Motor neuron (in vitro differentiated cells): ENCODE measurements around the gene TCEAL5. TPM values are rescaled to one million over a fixed set of nuclear protein-coding genes. Genes with fewer than 3 reads are reported as not detected.
"Not testable (repeated sequence)": the region's sequence is repeated elsewhere in the genome, so short reads cannot be mapped to it uniquely, and the experiment has no call there.

Experiments
- ATAC-seq, 8 experiments: fragments of 200-7000 bp; cut with Tn5 transposase; replicated peaks in 6 of 8; 2 replicates each; pipeline ENCODE4 v1.8.0; 2021; ENCODE audit warnings: mild to moderate bottlenecking in 8 of 8, moderate library complexity in 8 of 8
- H3K27ac ChIP-seq, 2 donors: fragments of 250-450 bp; sonication (Bioruptor Pico); 2 replicates each; pipeline ENCODE4 v1.9.0; 2021; ENCODE audit warnings: antibody characterized with exemption in 2 of 2, mild to moderate bottlenecking in 2 of 2, moderate library complexity in 1 of 2
- H3K4me1 ChIP-seq, 2 donors: fragments of 250-450 bp; sonication (Bioruptor Pico); replicated peaks in 1 of 2; 2 replicates each; pipeline ENCODE4 v1.6.1; 2021; ENCODE audit warnings: antibody characterized with exemption in 2 of 2, mild to moderate bottlenecking in 2 of 2, moderate library complexity in 1 of 2
- H3K4me3 ChIP-seq, 5 donors: fragments of 250-450 bp; sonication (Bioruptor Pico); 2 replicates each; pipeline ENCODE4 v1.9.0; 2021; ENCODE audit warnings: antibody characterized with exemption in 5 of 5, mild to moderate bottlenecking in 5 of 5, moderate library complexity in 4 of 5
- WGBS, 10 experiments: fragments of 450-650 bp; shearing (Covaris generic); methylation state at CpG; one replicate each; pipeline ENCODE4 v1.0.0; 2022; 5-methylcytosine and 5-hydroxymethylcytosine counted together
- in situ Hi-C, 9 experiments: fragments of 400-800 bp; cut with MboI; loops; one replicate each; pipeline ENCODE4 v1.15.0; 2021; ENCODE audit warnings: low sequenced_read_pairs in 9 of 9, low pct_unique_long_range_greater_than_20kb in 2 of 9; ENCODE audit not compliant: unreplicated experiment in 9 of 9
- total RNA-seq, 8 experiments: library from RNA; unstranded; fragments of 300-600 nt; gene quantifications; 2 replicates each; pipeline versions ENCODE4 v1.2.3 to v1.2.4, GENCODE V29; 2022

Gene TCEAL5
- total RNA-seq, 8 experiments from 2014 or later, result 0.87 to 47.2 (median 11.4) TPM

DNA sequence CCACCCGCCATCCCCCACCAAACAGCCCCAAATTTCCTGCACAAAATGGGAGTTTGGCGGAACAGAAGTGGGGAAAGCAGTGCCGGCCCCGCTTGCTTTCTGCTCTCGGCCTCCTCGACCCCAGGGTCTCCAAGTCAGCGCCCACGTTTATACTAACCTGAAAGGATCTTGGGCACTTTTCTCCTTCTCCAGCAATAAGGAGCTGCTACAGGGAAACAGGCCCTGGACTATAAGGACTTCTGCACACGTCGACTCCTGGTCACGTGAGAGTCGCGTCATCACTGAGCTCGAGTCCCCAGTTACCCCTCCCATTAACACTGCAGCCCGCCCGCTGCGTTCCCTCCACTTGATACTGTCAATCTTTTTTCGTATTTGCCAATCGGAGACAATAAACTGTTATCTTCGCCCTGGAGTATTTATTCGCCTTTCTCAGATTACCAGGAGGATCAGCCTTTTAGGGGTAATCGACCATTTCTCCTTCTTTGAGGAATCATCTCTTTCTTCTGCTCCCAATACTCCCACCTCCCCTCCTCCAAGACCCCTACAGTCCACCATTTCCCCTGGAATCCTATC lies 21.5 kb downstream of the TCEAL5 start, which contains the start of gene TCEAL8:
TCEAL8 (minus strand) TSS at position 235 of the 573 bp plus-strand sequence. CDS start 1,176 bp downstream, outside the sequence.
- Histone ChIP-seq H3K4me3 (peak within 1 kb of the TSS; percentile 56 to 89 (median 67)), H3K27ac (peak within 1 kb of the TSS; percentile 90 to 97), H3K4me1 (peaks cover 0 to 5% of the 10 kb centered on the region in 2 donors)
- ATAC-seq, result peak; percentile 88 to 95 (median 92)
- 0 to 17% (median 0%) methylated on average over 2 to 6 of the region's 22 CpGs; no CpG with 5 or more reads in 6 of the 10 experiments for WGBS, 10 experiments
- in situ Hi-C loops, result no loop called here

DNA sequence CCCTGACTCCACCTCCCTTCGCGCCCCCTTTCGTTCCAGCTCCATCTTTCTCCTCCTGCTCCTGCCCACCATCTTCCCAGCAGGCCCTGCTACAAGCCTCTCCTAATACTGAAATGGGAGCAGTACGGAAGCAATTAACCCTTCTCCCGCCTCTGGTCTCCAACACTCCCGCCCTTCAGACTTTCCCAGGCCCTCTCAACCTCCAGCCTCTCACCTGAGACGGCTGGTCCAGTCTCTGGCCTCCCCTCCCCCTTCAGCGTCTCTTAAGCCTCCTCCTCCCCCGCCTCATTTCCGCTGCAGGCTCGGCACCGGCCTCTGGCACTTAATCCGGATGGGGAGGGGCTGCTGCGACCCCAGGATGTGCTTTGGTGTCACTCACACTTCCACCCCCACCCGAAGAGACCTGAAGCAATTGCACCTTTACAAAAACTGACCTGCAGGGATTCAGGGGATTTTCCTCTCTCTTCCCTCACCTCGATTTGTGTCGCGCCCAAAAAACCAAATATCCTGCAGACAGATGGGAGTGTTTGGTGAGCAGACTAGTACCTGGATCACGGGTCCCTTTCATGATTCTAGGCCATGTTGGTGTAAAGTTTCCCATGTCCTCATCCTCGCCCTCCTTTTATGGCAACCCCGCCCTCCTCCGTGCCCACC lies 22.3 kb downstream of the TCEAL5 start:
- H3K4me1 ChIP-seq, result peaks cover 0 to 5% of the 10 kb centered on the region in 2 donors
- H3K27ac ChIP-seq, result peak overlapping the region; percentile 90 to 97
- peak; percentile 69 to 78 (median 73) for ATAC-seq
- in situ Hi-C loops, result no loop called here
- peak overlapping the region; percentile 56 to 89 (median 67) for H3K4me3 ChIP-seq
- WGBS, 10 experiments, result 0 to 32% (median 2%) methylated on average over 1 to 8 of the region's 22 CpGs; no CpG with 5 or more reads in 7 of the 10 experiments

DNA sequence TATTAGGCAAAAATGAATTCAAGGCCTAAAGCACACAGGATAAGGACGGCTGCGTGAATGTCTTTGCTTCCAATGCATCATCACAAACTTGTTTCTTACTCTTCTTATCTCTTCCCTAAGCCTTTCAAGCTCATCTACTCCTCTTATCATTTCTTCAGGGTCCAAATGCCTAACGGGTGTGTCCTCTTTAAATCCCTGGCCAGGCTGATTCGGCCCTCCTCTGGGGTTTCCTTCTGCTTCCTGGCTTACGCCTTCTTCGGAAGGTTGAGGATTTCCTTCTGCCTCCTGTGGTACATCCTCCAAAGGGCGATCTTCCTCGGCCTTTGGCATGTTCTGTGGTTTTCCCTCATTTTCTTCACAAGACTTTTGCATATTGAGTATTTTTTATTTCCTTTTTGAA lies 22.9 kb downstream of the TCEAL5 start:
- Histone ChIP-seq H3K4me3 (peak overlapping the region; percentile 56 to 89 (median 67)), H3K27ac (peak overlapping the region in 1 of 2 donors; percentile 97), H3K4me1 (peaks cover 0 to 5% of the 10 kb centered on the region in 2 donors)
- 6 to 100% (median 29%) methylated on average over 1 to 6 of the region's 8 CpGs; no CpG with 5 or more reads in 2 of the 10 experiments for WGBS, 10 experiments
- peak in 2 of 8 experiments; percentile 17 to 38 for ATAC-seq
- in situ Hi-C loops, result no loop called here

DNA sequence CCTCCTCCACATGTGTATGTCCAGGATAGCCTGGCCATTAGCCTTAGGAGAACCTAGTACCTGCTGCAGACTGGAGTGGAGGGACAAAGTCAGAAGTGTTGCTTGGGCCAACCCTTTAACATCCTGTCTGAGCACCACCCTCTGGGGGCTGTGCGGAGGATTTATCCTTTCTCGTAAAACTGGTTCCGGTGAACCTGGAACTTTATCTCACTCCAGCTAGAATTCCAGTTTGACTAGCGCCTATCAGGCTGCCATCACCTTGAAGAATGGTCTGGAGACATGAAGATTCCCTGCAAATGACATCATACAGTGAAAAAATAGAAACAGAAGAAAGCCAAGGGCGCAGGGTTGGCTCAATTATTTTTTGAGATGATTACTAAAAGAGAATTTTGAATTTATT lies 25.6 kb downstream of the TCEAL5 start:
- WGBS, 10 experiments, result 71 to 100% (median 98%) methylated on average over 1 to 5 of the region's 5 CpGs; no CpG with 5 or more reads in 6 of the 10 experiments
- in situ Hi-C loops, result no loop called here
- H3K4me1 ChIP-seq, result peaks cover 0 to 5% of the 10 kb centered on the region in 2 donors
- ATAC-seq, result no peak
- no peak overlapping the region for H3K4me3 ChIP-seq
- no peak overlapping the region for H3K27ac ChIP-seq

GRCh38 chrX:103249805-103250204 lies 26.7 kb downstream of the TCEAL5 start:
- Histone ChIP-seq H3K4me3 (no peak overlapping the region), H3K4me1 (peaks cover 0 to 5% of the 10 kb centered on the region in 2 donors), H3K27ac (no peak overlapping the region)
- no peak for ATAC-seq
- WGBS, 10 experiments, result 33 to 67% methylated on average over 1 of the region's 1 CpG; no CpG with 5 or more reads in 8 of the 10 experiments
- in situ Hi-C loops, result no loop called here

- Histone ChIP-seq H3K27ac (no peak overlapping the region), H3K4me1 (peaks cover 0 to 4% of the 10 kb centered on the region in 2 donors), H3K4me3 (no peak overlapping the region)
- in situ Hi-C loops, result no loop called here
- peak in 1 of 8 experiments; percentile 52 for ATAC-seq
Observed at GRCh38 chrX:103248553-103248952, 28.0 kb downstream of the TCEAL5 start.

DNA sequence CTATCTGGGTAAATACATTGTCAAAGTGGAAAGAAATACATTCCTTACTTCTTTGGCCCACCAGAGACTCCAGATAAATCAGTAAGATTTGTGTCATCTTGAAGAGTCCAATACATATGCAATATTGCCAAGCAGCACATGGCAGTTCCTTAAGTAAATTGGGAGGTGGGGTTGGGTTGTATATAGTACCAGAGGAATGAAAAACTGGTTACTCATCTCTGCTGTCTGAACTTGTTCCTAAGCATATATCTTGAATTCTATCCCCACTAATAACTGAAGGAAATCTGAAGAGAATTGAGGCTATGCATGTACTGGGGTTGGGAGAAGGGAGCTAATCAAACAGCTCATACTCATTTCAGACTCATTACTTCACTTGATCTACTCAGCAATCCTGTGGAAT lies 36.4 kb downstream of the TCEAL5 start:
- no peaks in the 10 kb centered on the region for H3K4me1 ChIP-seq
- H3K27ac ChIP-seq, result no peak overlapping the region
- H3K4me3 ChIP-seq, result no peak overlapping the region
- ATAC-seq, result no peak
- in situ Hi-C loops, result no loop called here

- 0% methylated on average over 1 of the region's 1 CpG; no CpG with 5 or more reads in 9 of the 10 experiments for WGBS, 10 experiments
- no peak overlapping the region for H3K27ac ChIP-seq
- in situ Hi-C loops, result no loop called here
- no peak overlapping the region for H3K4me3 ChIP-seq
- H3K4me1 ChIP-seq, result no peaks in the 10 kb centered on the region
- no peak for ATAC-seq
Observed at GRCh38 chrX:103236296-103236695, 40.3 kb downstream of the TCEAL5 start.

GRCh38 chrX:103235608-103236007 lies 40.9 kb downstream of the TCEAL5 start:
- H3K4me1 ChIP-seq, ATAC-seq, H3K4me3 ChIP-seq, H3K27ac ChIP-seq, in situ Hi-C loops: not testable (repeated sequence)
- 25 to 100% (median 72%) methylated on average over 1 to 2 of the region's 2 CpGs; no CpG with 5 or more reads in 4 of the 10 experiments for WGBS, 10 experiments

- Histone ChIP-seq H3K4me1 (no peaks in the 10 kb centered on the region), H3K27ac (no peak overlapping the region), H3K4me3 (no peak overlapping the region)
- WGBS, 10 experiments, result 86% methylated on average over 1 of the region's 1 CpG; no CpG with 5 or more reads in 9 of the 10 experiments
- no peak for ATAC-seq
- in situ Hi-C loops, result no loop called here
Observed at GRCh38 chrX:103234869-103235268, 41.7 kb downstream of the TCEAL5 start.

DNA sequence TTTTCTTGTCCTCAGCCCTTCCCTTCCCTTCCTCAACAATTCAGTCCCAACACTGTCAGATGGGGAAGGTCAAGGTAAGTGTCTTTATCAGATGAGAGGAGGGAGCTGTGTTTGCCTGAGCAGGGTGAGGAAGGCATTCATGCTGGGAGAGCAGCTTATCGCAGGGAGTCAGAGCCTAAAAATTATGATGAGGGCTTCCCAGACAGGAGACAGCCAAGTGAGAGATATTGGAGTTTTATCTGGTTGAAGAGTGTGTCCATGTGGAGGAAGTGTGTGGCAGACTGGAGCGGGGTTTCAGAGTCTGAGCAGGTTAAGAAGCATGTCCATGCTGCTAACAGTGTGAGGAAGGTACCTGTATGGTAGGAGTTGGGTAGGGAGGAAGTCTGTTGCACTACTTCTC lies 43.3 kb downstream of the TCEAL5 start:
- in situ Hi-C loops, result no loop called here
- Histone ChIP-seq H3K27ac (no peak overlapping the region), H3K4me1 (no peaks in the 10 kb centered on the region), H3K4me3 (no peak overlapping the region)
- no peak for ATAC-seq
- 0 to 100% (median 20%) methylated on average over 1 of the region's 2 CpGs; no CpG with 5 or more reads in 6 of the 10 experiments for WGBS, 10 experiments

DNA sequence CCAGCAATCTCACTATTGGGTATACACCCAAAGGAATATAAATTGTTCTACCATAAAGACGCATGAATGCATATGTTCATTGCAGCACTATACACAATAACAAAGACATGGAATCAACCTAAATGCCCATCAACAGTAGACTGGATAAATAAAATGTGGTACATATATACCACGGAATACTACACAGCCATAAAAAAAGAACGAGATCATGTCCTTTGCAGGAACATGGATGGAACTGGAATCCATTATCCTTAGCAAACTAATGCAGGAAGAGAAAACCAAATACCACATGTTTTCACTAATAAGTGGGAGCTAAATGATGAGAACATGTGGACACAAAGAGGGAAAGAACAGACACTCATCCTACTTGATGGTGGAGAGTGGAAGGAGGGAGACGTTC lies 50.6 kb downstream of the TCEAL5 start:
- H3K4me3 ChIP-seq, ATAC-seq, H3K4me1 ChIP-seq, H3K27ac ChIP-seq, in situ Hi-C loops: not testable (repeated sequence)
- 0 to 100% (median 51%) methylated on average over 1 to 4 of the region's 4 CpGs; no CpG with 5 or more reads in 5 of the 10 experiments for WGBS, 10 experiments
